Panc1 (cell line): ENCODE results near the gene CAPRIN1. TPM values are rescaled to one million over a fixed set of nuclear protein-coding genes. Genes with fewer than 3 reads are reported as not detected.

ENCODE experiments used
- ATAC-seq: fragments of 200-7000 bp; cut with Tn5 transposase; 2 replicates; pipeline ENCODE4 v1.9.1; 2020; ENCODE audit warnings: mild to moderate bottlenecking, moderate library complexity
- BruUV-seq: library from RNA; stranded (reverse); fragments of 400-500 nt; replicated peaks from 2 replicates; lab custom pipeline; 2021; lab: Mats Ljungman, UMichigan
- CTCF ChIA-PET: fragments of 300-600 bp; sonication (Branson Sonifier 250); formaldehyde crosslinking; loops from one replicate; lab custom pipeline; 2022; ENCODE audit warnings: antibody characterized with exemption; lab: Charles Lee
- POLR2A ChIA-PET: fragments of 300-600 bp; sonication (Branson Sonifier 250); formaldehyde crosslinking; loops from one replicate; lab custom pipeline; 2022; ENCODE audit warnings: antibody characterized with exemption; lab: Charles Lee
- DNase-seq: peaks from one replicate; pipeline ENCODE4 v3.0.0-alpha.2; 2010; ENCODE audit warnings: low read depth, low spot score
- H3K27ac ChIP-seq: 2 replicates; pipeline ENCODE4 v1.5.1; 2011; ENCODE audit warnings: mild to moderate bottlenecking, low read length, inconsistent platforms
- H3K27me3 ChIP-seq: fragments of 200-500 bp; sonication (Bioruptor generic); 2 replicates; pipeline ENCODE4 v1.6.0; 2014; ENCODE audit warnings: low read length, inconsistent platforms; ENCODE audit not compliant: control insufficient read depth, insufficient read depth
- H3K36me3 ChIP-seq: fragments of 200-500 bp; sonication (Bioruptor generic); 2 replicates; pipeline ENCODE4 v1.5.1; 2014; ENCODE audit warnings: inconsistent platforms, mild to moderate bottlenecking, low read length, moderate library complexity; ENCODE audit not compliant: control insufficient read depth, insufficient read depth
- H3K4me1 ChIP-seq: 2 replicates; pipeline ENCODE4 v1.5.1; 2011; ENCODE audit warnings: inconsistent platforms, mild to moderate bottlenecking, low read length, moderate library complexity; ENCODE audit not compliant: control insufficient read depth, insufficient read depth
- H3K4me3 ChIP-seq, 2 experiments: 2 replicates each; pipeline ENCODE4 v1.5.1; 2011 to 2012; ENCODE audit warnings: low read depth in 2 of 2, low read length in 2 of 2, mild to moderate bottlenecking in 2 of 2, inconsistent platforms in 1 of 2, moderate library complexity in 1 of 2
- H3K9me3 ChIP-seq: fragments of 200-500 bp; sonication (Bioruptor generic); 2 replicates; pipeline ENCODE4 v1.5.1; 2014; ENCODE audit warnings: low read depth, mild to moderate bottlenecking, inconsistent platforms, low read length, moderate library complexity; ENCODE audit not compliant: control insufficient read depth, insufficient read depth
- CTCF ChIP-seq: fragments of 450-650 bp; IDR thresholded peaks from 2 replicates; pipeline ENCODE4 v1.5.1; 2017; ENCODE audit warnings: mild to moderate bottlenecking
- POLR2AphosphoS5 ChIP-seq: IDR thresholded peaks from 2 replicates; pipeline ENCODE4 v1.6.1; 2012; ENCODE audit warnings: mild to moderate bottlenecking, low read depth, low read length, moderate library complexity
- REST ChIP-seq, 2 experiments: IDR thresholded peaks; 2 replicates each; pipeline ENCODE4 v1.6.1; 2011 to 2012; ENCODE audit warnings: low read depth in 2 of 2, control low read depth in 1 of 2, low read length in 1 of 2, mild to moderate bottlenecking in 1 of 2, moderate library complexity in 1 of 2; ENCODE audit not compliant: insufficient read depth in 1 of 2
- SIN3A ChIP-seq: IDR thresholded peaks from 2 replicates; pipeline ENCODE4 v1.6.1; 2012; ENCODE audit warnings: low read depth, mild to moderate bottlenecking, low read length, moderate library complexity, borderline replicate concordance; ENCODE audit not compliant: insufficient read depth
- TCF7L2 ChIP-seq: IDR thresholded peaks from 2 replicates; pipeline ENCODE4 v1.6.1; 2011; ENCODE audit warnings: mild to moderate bottlenecking, low read depth, low read length, inconsistent platforms
- in situ Hi-C: cut with HindIII; loops from 2 replicates; pipeline ENCODE4 v1.10.0; 2016; ENCODE audit warnings: low sequenced_read_pairs, low pct_unique_long_range_greater_than_20kb
- intact Hi-C: fragments of 100-400 bp; cut with micrococcal nuclease; formaldehyde crosslinking; loops from one replicate; pipeline ENCODE4 v1.10.0; 2022; ENCODE audit not compliant: unreplicated experiment
- total RNA-seq: library from RNA; stranded (reverse); gene quantifications from one replicate; pipeline ENCODE4 v1.2.1, GENCODE V29; 2021; ENCODE audit not compliant: unreplicated experiment

The CAPRIN1 gene
- total RNA-seq, 1 experiment from 2014 or later = 266 TPM

- Histone ChIP-seq H3K4me1 (peaks cover 44% of the 10 kb centered on the region), H3K4me3 (no peak overlapping the region), H3K36me3 (peaks cover 33% of the 10 kb centered on the region), H3K27ac (peak overlapping the region; percentile 98; the same call in 1 of the 2 replicates), H3K9me3 (no peaks in the 10 kb centered on the region), H3K27me3 (no peaks in the 10 kb centered on the region)
- DNase-seq (no peak), ATAC-seq (no peak)
- intact Hi-C loops = loop anchor here (5.0 kb wide), 1 partner anchor 58 kb away; no protein-coding TSS in a partner anchor
- TF ChIP-seq CTCF = no peak
- no peak for TF ChIP-seq TCF7L2
- no peak for TF ChIP-seq SIN3A
- TF ChIP-seq REST (IDR thresholded peaks at IDR 0.05; ENCODE audit: insufficient read depth in 1 of 2, low read depth in 2 of 2, low read length in 1 of 2) = no peak
- TF ChIP-seq POLR2AphosphoS5 = no peak
- ChIA-PET CTCF (no interaction called here), POLR2A (interaction anchor here (0.6 kb wide), 1 partner anchor 278 kb away, joined by 4 read pairs; no protein-coding TSS in a partner anchor)
- in situ Hi-C loops = no loop called here
- no TSS peak for BruUV-seq
Measured at GRCh38 chr11:34055218-34056000, 3.9 kb downstream of the CAPRIN1 start.

- Histone ChIP-seq H3K36me3 (peaks cover 37% of the 10 kb centered on the region), H3K9me3 (no peaks in the 10 kb centered on the region), H3K4me1 (peaks cover 39% of the 10 kb centered on the region; the same call in 1 of the 2 replicates), H3K27me3 (no peaks in the 10 kb centered on the region), H3K4me3 (no peak overlapping the region), H3K27ac (no peak overlapping the region)
- no peak for ATAC-seq
- in situ Hi-C loops (no loop called here), intact Hi-C loops (loop anchor here (5.0 kb wide), 1 partner anchor 59 kb away; no protein-coding TSS in a partner anchor)
- TF ChIP-seq SIN3A (no peak), TCF7L2 (no peak), REST (IDR thresholded peaks at IDR 0.05; ENCODE audit: insufficient read depth in 1 of 2, low read depth in 2 of 2, low read length in 1 of 2) (no peak), POLR2AphosphoS5 (no peak), CTCF (no peak)
- no TSS peak for BruUV-seq
- no peak for DNase-seq
- ChIA-PET CTCF (no interaction called here), POLR2A (no interaction called here)
Measured at GRCh38 chr11:34056672-34057071, 5.1 kb downstream of the CAPRIN1 start.
